ENCODE results near the gene HCST.
"Not testable (repeated sequence)": the region's sequence is repeated elsewhere in the genome, so short reads cannot be mapped to it uniquely, and the experiment has no call there.

HCST gene

GRCh38 chr19:35868172-35868822 is 34.0 kb upstream of the HCST start, which contains the start of gene APLP1:
APLP1 (plus strand) TSS chr19:35868574; CDS start chr19:35868637, 63 bp downstream.
- Histone ChIP-seq H3K4me2 (ENCODE audit: low read length) (peak within 1 kb of the TSS; percentile 79), H3K4me1 (ENCODE audit: control insufficient read depth, insufficient read depth, low read length) (peaks cover 16% of the 10 kb centered on the region), H3K36me3 (ENCODE audit: insufficient read depth, low read length) (no peaks in the 10 kb centered on the region), H3K27me3 (ENCODE audit: control insufficient read depth, insufficient read depth, low read length) (peaks cover 37% of the 10 kb centered on the region), H3K4me3 (ENCODE audit: low read length) (peak within 1 kb of the TSS; percentile 59), H3K9ac (ENCODE audit: low read depth, low read length) (peak within 1 kb of the TSS; percentile 26), H3K9me3 (replicated peaks; ENCODE audit: low read length) (no peaks in the 10 kb centered on the region)

GRCh38 chr19:35868823-35869326 is 33.5 kb upstream of the HCST start:
- Histone ChIP-seq H3K9ac (ENCODE audit: low read depth, low read length) (peak overlapping the region; percentile 26), H3K4me1 (ENCODE audit: control insufficient read depth, insufficient read depth, low read length) (peaks cover 16% of the 10 kb centered on the region), H3K4me2 (ENCODE audit: low read length) (peak overlapping the region; percentile 79), H3K36me3 (ENCODE audit: insufficient read depth, low read length) (no peaks in the 10 kb centered on the region), H3K27me3 (ENCODE audit: control insufficient read depth, insufficient read depth, low read length) (peaks cover 37% of the 10 kb centered on the region), H3K4me3 (ENCODE audit: low read length) (peak overlapping the region; percentile 59), H3K9me3 (replicated peaks; ENCODE audit: low read length) (no peaks in the 10 kb centered on the region)

GRCh38 chr19:35869327-35870123 is 32.8 kb upstream of the HCST start:
- H3K4me2 ChIP-seq (ENCODE audit: low read length) = peak overlapping the region; percentile 79
- H3K4me3 ChIP-seq (ENCODE audit: low read length) = peak overlapping the region; percentile 29
- H3K36me3 ChIP-seq (ENCODE audit: insufficient read depth, low read length) = no peaks in the 10 kb centered on the region
- H3K9me3 ChIP-seq (replicated peaks; ENCODE audit: low read length) = no peaks in the 10 kb centered on the region
- H3K4me1 ChIP-seq (ENCODE audit: control insufficient read depth, insufficient read depth, low read length) = peaks cover 16% of the 10 kb centered on the region
- H3K27me3 ChIP-seq (ENCODE audit: control insufficient read depth, insufficient read depth, low read length) = peaks cover 31% of the 10 kb centered on the region
- H3K9ac ChIP-seq (ENCODE audit: low read depth, low read length) = no peak overlapping the region

GRCh38 chr19:35870124-35870736 is 32.1 kb upstream of the HCST start:
- not testable (repeated sequence) for H3K36me3 ChIP-seq (ENCODE audit: insufficient read depth, low read length); H3K9me3 ChIP-seq (replicated peaks; ENCODE audit: low read length); H3K9ac ChIP-seq (ENCODE audit: low read depth, low read length)
- H3K4me2 ChIP-seq (ENCODE audit: low read length) = peak overlapping the region; percentile 79
- peaks cover 27% of the 10 kb centered on the region for H3K27me3 ChIP-seq (ENCODE audit: control insufficient read depth, insufficient read depth, low read length)
- peaks cover 16% of the 10 kb centered on the region for H3K4me1 ChIP-seq (ENCODE audit: control insufficient read depth, insufficient read depth, low read length)
- H3K4me3 ChIP-seq (ENCODE audit: low read length) = peak overlapping the region; percentile 29

GRCh38 chr19:35870798-35871197 is 31.5 kb upstream of the HCST start:
- Histone ChIP-seq H3K4me2 (ENCODE audit: low read length) (no peak overlapping the region), H3K4me1 (ENCODE audit: control insufficient read depth, insufficient read depth, low read length) (peaks cover 16% of the 10 kb centered on the region), H3K27me3 (ENCODE audit: control insufficient read depth, insufficient read depth, low read length) (peaks cover 22% of the 10 kb centered on the region), H3K36me3 (ENCODE audit: insufficient read depth, low read length) (no peaks in the 10 kb centered on the region), H3K9me3 (replicated peaks; ENCODE audit: low read length) (no peaks in the 10 kb centered on the region), H3K4me3 (ENCODE audit: low read length) (no peak overlapping the region), H3K9ac (ENCODE audit: low read depth, low read length) (no peak overlapping the region)

- Histone ChIP-seq H3K9me3 (replicated peaks; ENCODE audit: low read length) (no peaks in the 10 kb centered on the region), H3K36me3 (ENCODE audit: insufficient read depth, low read length) (no peaks in the 10 kb centered on the region), H3K4me3 (ENCODE audit: low read length) (no peak overlapping the region), H3K9ac (ENCODE audit: low read depth, low read length) (no peak overlapping the region), H3K4me1 (ENCODE audit: control insufficient read depth, insufficient read depth, low read length) (peaks cover 16% of the 10 kb centered on the region), H3K27me3 (ENCODE audit: control insufficient read depth, insufficient read depth, low read length) (peaks cover 16% of the 10 kb centered on the region), H3K4me2 (ENCODE audit: low read length) (no peak overlapping the region)
These were observed 30.7 kb upstream of the HCST start for GRCh38 chr19:35871611-35872010.

- H3K9ac ChIP-seq (ENCODE audit: low read depth, low read length) = no peak overlapping the region
- no peaks in the 10 kb centered on the region for H3K36me3 ChIP-seq (ENCODE audit: insufficient read depth, low read length)
- H3K4me1 ChIP-seq (ENCODE audit: control insufficient read depth, insufficient read depth, low read length) = peaks cover 16% of the 10 kb centered on the region
- no peak overlapping the region for H3K4me3 ChIP-seq (ENCODE audit: low read length)
- H3K4me2 ChIP-seq (ENCODE audit: low read length) = no peak overlapping the region
- H3K27me3 ChIP-seq (ENCODE audit: control insufficient read depth, insufficient read depth, low read length) = peaks cover 14% of the 10 kb centered on the region
- no peaks in the 10 kb centered on the region for H3K9me3 ChIP-seq (replicated peaks; ENCODE audit: low read length)
These were observed 30.1 kb upstream of the HCST start for GRCh38 chr19:35872180-35872579.

- Histone ChIP-seq H3K27me3 (ENCODE audit: control insufficient read depth, insufficient read depth, low read length) (peaks cover 9% of the 10 kb centered on the region), H3K4me1 (ENCODE audit: control insufficient read depth, insufficient read depth, low read length) (peaks cover 9% of the 10 kb centered on the region), H3K36me3 (ENCODE audit: insufficient read depth, low read length) (no peaks in the 10 kb centered on the region), H3K4me2 (ENCODE audit: low read length) (no peak overlapping the region), H3K9me3 (replicated peaks; ENCODE audit: low read length) (no peaks in the 10 kb centered on the region), H3K4me3 (ENCODE audit: low read length) (no peak overlapping the region), H3K9ac (ENCODE audit: low read depth, low read length) (no peak overlapping the region)
These were observed 27.9 kb upstream of the HCST start for GRCh38 chr19:35874392-35874930.

GRCh38 chr19:35879068-35879467 is 23.3 kb upstream of the HCST start:
- no peaks in the 10 kb centered on the region for H3K36me3 ChIP-seq (ENCODE audit: insufficient read depth, low read length)
- H3K9ac ChIP-seq (ENCODE audit: low read depth, low read length) = no peak overlapping the region
- H3K4me3 ChIP-seq (ENCODE audit: low read length) = no peak overlapping the region
- peaks cover 4% of the 10 kb centered on the region for H3K27me3 ChIP-seq (ENCODE audit: control insufficient read depth, insufficient read depth, low read length)
- H3K4me2 ChIP-seq (ENCODE audit: low read length) = no peak overlapping the region
- H3K4me1 ChIP-seq (ENCODE audit: control insufficient read depth, insufficient read depth, low read length) = peaks cover 5% of the 10 kb centered on the region
- no peaks in the 10 kb centered on the region for H3K9me3 ChIP-seq (replicated peaks; ENCODE audit: low read length)

- H3K9me3 ChIP-seq (replicated peaks; ENCODE audit: low read length) = no peaks in the 10 kb centered on the region
- no peak overlapping the region for H3K4me3 ChIP-seq (ENCODE audit: low read length)
- H3K36me3 ChIP-seq (ENCODE audit: insufficient read depth, low read length) = no peaks in the 10 kb centered on the region
- H3K4me1 ChIP-seq (ENCODE audit: control insufficient read depth, insufficient read depth, low read length) = peaks cover 5% of the 10 kb centered on the region
- H3K4me2 ChIP-seq (ENCODE audit: low read length) = peak overlapping the region; percentile 13
- no peak overlapping the region for H3K9ac ChIP-seq (ENCODE audit: low read depth, low read length)
- peaks cover 4% of the 10 kb centered on the region for H3K27me3 ChIP-seq (ENCODE audit: control insufficient read depth, insufficient read depth, low read length)
These were observed 22.5 kb upstream of the HCST start for GRCh38 chr19:35879770-35880317.
